Measurements from ENCODE around the gene EPSTI1. TPM values are rescaled to one million over a fixed set of nuclear protein-coding genes. Genes with fewer than 3 reads are reported as not detected.

EPSTI1 gene
- polyA plus RNA-seq, 1 donor from 2014 or later = not detected

GRCh38 chr13:42985312-42986175, 6.5 kb downstream of the EPSTI1 start:
- no peak overlapping the region for H3K4me2 ChIP-seq (ENCODE audit: low read length)
- H3K36me3 ChIP-seq (ENCODE audit: insufficient read depth, low read length) = no peaks in the 10 kb centered on the region
- no peaks in the 10 kb centered on the region for H3K27me3 ChIP-seq (ENCODE audit: insufficient read depth, low read depth, low read length)
- H3K27ac ChIP-seq (ENCODE audit: low read length) = no peak overlapping the region
- no peak overlapping the region for H2AFZ ChIP-seq (ENCODE audit: low read depth, low read length)
- no peaks in the 10 kb centered on the region for H3F3A ChIP-seq (ENCODE audit: insufficient read depth, low read length, poor library complexity, severe bottlenecking)
- no peaks in the 10 kb centered on the region for H3K9me2 ChIP-seq (ENCODE audit: insufficient read depth, low read length)
- H3K9ac ChIP-seq (ENCODE audit: low read length) = no peak overlapping the region
- TF ChIP-seq POLR2AphosphoS5 (IDR thresholded peaks at IDR 0.05) (no peak), REST (IDR thresholded peaks at IDR 0.05; ENCODE audit: borderline replicate concordance) (no peak), SMC3 (conservative IDR thresholded peaks at IDR 0.05; ENCODE audit: poor library complexity) (no peak), RAD21 (conservative IDR thresholded peaks at IDR 0.05) (no peak), EP300 (conservative IDR thresholded peaks at IDR 0.05; ENCODE audit: poor library complexity, severe bottlenecking) (no peak)
- no peaks in the 10 kb centered on the region for H3K9me3 ChIP-seq (ENCODE audit: low read length)
- no peak overlapping the region for H3K4me3 ChIP-seq (ENCODE audit: low read length)
- no peaks in the 10 kb centered on the region for H4K20me1 ChIP-seq (ENCODE audit: insufficient read depth)
- no peaks in the 10 kb centered on the region for H3K79me2 ChIP-seq (replicated peaks; ENCODE audit: insufficient read depth, low read length)

GRCh38 chr13:42984691-42985090, 7.3 kb downstream of the EPSTI1 start:
- Histone ChIP-seq H2AFZ (ENCODE audit: low read depth, low read length) (no peak overlapping the region), H3K9me3 (ENCODE audit: low read length) (no peaks in the 10 kb centered on the region)
- no peak for TF ChIP-seq EZH2 (IDR thresholded peaks at IDR 0.05; ENCODE audit: borderline replicate concordance, insufficient read depth, low read length, poor library complexity, severe bottlenecking)
- no peak for TF ChIP-seq MXI1 (conservative IDR thresholded peaks at IDR 0.05; ENCODE audit: poor library complexity, severe bottlenecking)
- TF ChIP-seq REST (IDR thresholded peaks at IDR 0.05; ENCODE audit: borderline replicate concordance) = no peak
- TF ChIP-seq RAD21 (conservative IDR thresholded peaks at IDR 0.05) = no peak
- no peak for TF ChIP-seq EP300 (conservative IDR thresholded peaks at IDR 0.05; ENCODE audit: poor library complexity, severe bottlenecking)
- TF ChIP-seq TAF1 (IDR thresholded peaks at IDR 0.05; ENCODE audit: low read depth) = no peak

More at GRCh38 chr13:42984691-42985090, 7.3 kb downstream of the EPSTI1 start:
- Histone ChIP-seq H3K27ac (ENCODE audit: low read length) (no peak overlapping the region), H3K79me2 (replicated peaks; ENCODE audit: insufficient read depth, low read length) (no peaks in the 10 kb centered on the region), H3K4me2 (ENCODE audit: low read length) (no peak overlapping the region), H4K20me1 (ENCODE audit: insufficient read depth) (no peaks in the 10 kb centered on the region), H3K36me3 (ENCODE audit: insufficient read depth, low read length) (no peaks in the 10 kb centered on the region), H3K9ac (ENCODE audit: low read length) (no peak overlapping the region), H3K9me2 (ENCODE audit: insufficient read depth, low read length) (no peaks in the 10 kb centered on the region), H3F3A (ENCODE audit: insufficient read depth, low read length, poor library complexity, severe bottlenecking) (no peaks in the 10 kb centered on the region), H3K27me3 (ENCODE audit: insufficient read depth, low read depth, low read length) (no peaks in the 10 kb centered on the region), H3K4me3 (ENCODE audit: low read length) (no peak overlapping the region)
